Measurements from ENCODE around the gene CFAP99.

GRCh38 chr4:2412534-2412884, 6.2 kb upstream of the CFAP99 start:
- TF ChIP-seq CTCF (conservative IDR thresholded peaks at IDR 0.05; ENCODE audit: low read length) (no peak), EZH2phosphoT487 (IDR thresholded peaks at IDR 0.05; ENCODE audit: borderline replicate concordance) (no peak)
